ENCODE results near the gene RPS28.
"Not testable (repeated sequence)": the region's sequence is repeated elsewhere in the genome, so short reads cannot be mapped to it uniquely, and the experiment has no call there.

Gene RPS28

GRCh38 chr19:8341504-8341903, 20.2 kb downstream of the RPS28 start:
- H3K27ac Mint-ChIP-seq: peak overlapping the region; percentile 22 to 69

GRCh38 chr19:8342316-8342683, 21.0 kb downstream of the RPS28 start:
- Mint-ChIP-seq H3K27me3 (peaks cover 6 to 16% of the 10 kb centered on the region in 2 donors), H3K27ac (peak overlapping the region; percentile 22 to 69), H3K4me3 (peak overlapping the region; percentile 80 to 83), H3K4me1 (ENCODE audit: low read depth in 2 of 2) (peaks cover 8 to 13% of the 10 kb centered on the region in 2 donors), H3K9me3 (no peaks in the 10 kb centered on the region), H3K36me3 (ENCODE audit: insufficient read depth) (no peaks in the 10 kb centered on the region)
- ATAC-seq (replicated peaks) (no peak), DNase-seq (no peak)

More at GRCh38 chr19:8341504-8341903, 20.2 kb downstream of the RPS28 start:
- not testable (repeated sequence) for H3K36me3 Mint-ChIP-seq (ENCODE audit: insufficient read depth); DNase-seq; ATAC-seq (replicated peaks); H3K9me3 Mint-ChIP-seq
- Mint-ChIP-seq H3K4me1 (ENCODE audit: low read depth in 2 of 2) (peaks cover 8 to 13% of the 10 kb centered on the region in 2 donors), H3K27me3 (peaks cover 10 to 20% of the 10 kb centered on the region in 2 donors), H3K4me3 (peak overlapping the region; percentile 80 to 83)

- H3K36me3 Mint-ChIP-seq (ENCODE audit: insufficient read depth): no peaks in the 10 kb centered on the region
- no peaks in the 10 kb centered on the region for H3K9me3 Mint-ChIP-seq
- peak within 1 kb of the TSS; percentile 22 to 69 for H3K27ac Mint-ChIP-seq
- DNase-seq (peak; percentile 83 to 89 (median 87)), ATAC-seq (replicated peaks) (peak; percentile 98)
- peak within 1 kb of the TSS; percentile 80 to 83 for H3K4me3 Mint-ChIP-seq
- H3K27me3 Mint-ChIP-seq: peaks cover 6 to 10% of the 10 kb centered on the region in 2 donors
- peaks cover 5 to 13% of the 10 kb centered on the region in 2 donors for H3K4me1 Mint-ChIP-seq (ENCODE audit: low read depth in 2 of 2)
Observed at GRCh38 chr19:8342684-8343482, 21.6 kb downstream of the RPS28 start, which contains the start of gene KANK3. KANK3 (minus strand) TSS chr19:8343262; CDS start chr19:8337828, 5,434 bp downstream.

GRCh38 chr19:8343483-8343844, 22.2 kb downstream of the RPS28 start:
- Mint-ChIP-seq H3K36me3 (ENCODE audit: insufficient read depth) (no peaks in the 10 kb centered on the region), H3K4me3 (peak overlapping the region; percentile 80 to 83), H3K4me1 (ENCODE audit: low read depth in 2 of 2) (peaks cover 5 to 13% of the 10 kb centered on the region in 2 donors), H3K9me3 (no peaks in the 10 kb centered on the region), H3K27me3 (peaks cover 6 to 7% of the 10 kb centered on the region in 2 donors), H3K27ac (no peak overlapping the region)
- DNase-seq (no peak), ATAC-seq (replicated peaks) (no peak)

- H3K27me3 Mint-ChIP-seq: peaks cover 26 to 27% of the 10 kb centered on the region in 2 donors
Observed at GRCh38 chr19:8349629-8350372, 28.5 kb downstream of the RPS28 start.

GRCh38 chr19:8352134-8352827, 31.0 kb downstream of the RPS28 start:
- no peak overlapping the region for H3K27ac Mint-ChIP-seq
- peaks cover 26 to 27% of the 10 kb centered on the region in 2 donors for H3K27me3 Mint-ChIP-seq
- DNase-seq (no peak), ATAC-seq (replicated peaks) (no peak)
- no peak overlapping the region for H3K4me3 Mint-ChIP-seq
- no peaks in the 10 kb centered on the region for H3K9me3 Mint-ChIP-seq
- peaks cover 3 to 4% of the 10 kb centered on the region in 2 donors for H3K4me1 Mint-ChIP-seq (ENCODE audit: low read depth in 2 of 2)
- H3K36me3 Mint-ChIP-seq (ENCODE audit: insufficient read depth): no peaks in the 10 kb centered on the region

More at GRCh38 chr19:8349629-8350372, 28.5 kb downstream of the RPS28 start:
- not testable (repeated sequence) for H3K4me1 Mint-ChIP-seq (ENCODE audit: low read depth in 2 of 2); H3K4me3 Mint-ChIP-seq; DNase-seq; H3K36me3 Mint-ChIP-seq (ENCODE audit: insufficient read depth); H3K9me3 Mint-ChIP-seq; ATAC-seq (replicated peaks); H3K27ac Mint-ChIP-seq

GRCh38 chr19:8352845-8353244, 31.5 kb downstream of the RPS28 start:
- H3K27me3 Mint-ChIP-seq: peaks cover 26 to 27% of the 10 kb centered on the region in 2 donors
- H3K27ac Mint-ChIP-seq; H3K4me1 Mint-ChIP-seq (ENCODE audit: low read depth in 2 of 2); H3K4me3 Mint-ChIP-seq; DNase-seq; H3K36me3 Mint-ChIP-seq (ENCODE audit: insufficient read depth); H3K9me3 Mint-ChIP-seq; ATAC-seq (replicated peaks): not testable (repeated sequence)

- Mint-ChIP-seq H3K27ac (no peak overlapping the region), H3K9me3 (no peaks in the 10 kb centered on the region), H3K36me3 (ENCODE audit: insufficient read depth) (no peaks in the 10 kb centered on the region), H3K27me3 (peaks cover 20 to 22% of the 10 kb centered on the region in 2 donors), H3K4me1 (ENCODE audit: low read depth in 2 of 2) (peaks cover 3 to 4% of the 10 kb centered on the region in 2 donors), H3K4me3 (no peak overlapping the region)
- DNase-seq (no peak), ATAC-seq (replicated peaks) (no peak)
Observed at GRCh38 chr19:8355631-8356402, 34.5 kb downstream of the RPS28 start.

- Mint-ChIP-seq H3K4me1 (ENCODE audit: low read depth in 2 of 2) (peaks cover 3 to 4% of the 10 kb centered on the region in 2 donors), H3K27ac (no peak overlapping the region), H3K9me3 (no peaks in the 10 kb centered on the region), H3K4me3 (no peak overlapping the region), H3K36me3 (ENCODE audit: insufficient read depth) (no peaks in the 10 kb centered on the region), H3K27me3 (peaks cover 9 to 13% of the 10 kb centered on the region in 2 donors)
- ATAC-seq (replicated peaks) (no peak), DNase-seq (no peak)
Observed at GRCh38 chr19:8357007-8357521, 35.8 kb downstream of the RPS28 start.

- no peak for DNase-seq
- peaks cover 9 to 12% of the 10 kb centered on the region in 2 donors for H3K27me3 Mint-ChIP-seq
- no peak overlapping the region for H3K4me3 Mint-ChIP-seq
Observed at GRCh38 chr19:8358948-8359347, 37.7 kb downstream of the RPS28 start.

GRCh38 chr19:8360196-8360595, 38.9 kb downstream of the RPS28 start:
- DNase-seq (no peak), ATAC-seq (replicated peaks) (no peak)
- Mint-ChIP-seq H3K36me3 (ENCODE audit: insufficient read depth) (no peaks in the 10 kb centered on the region), H3K27me3 (peaks cover 14 to 15% of the 10 kb centered on the region in 2 donors), H3K4me3 (no peak overlapping the region), H3K9me3 (no peaks in the 10 kb centered on the region), H3K4me1 (ENCODE audit: low read depth in 2 of 2) (peaks cover 5 to 15% of the 10 kb centered on the region in 2 donors), H3K27ac (no peak overlapping the region)

More at GRCh38 chr19:8358948-8359347, 37.7 kb downstream of the RPS28 start:
- Mint-ChIP-seq H3K9me3 (no peaks in the 10 kb centered on the region), H3K36me3 (ENCODE audit: insufficient read depth) (no peaks in the 10 kb centered on the region), H3K4me1 (ENCODE audit: low read depth in 2 of 2) (peaks cover 5 to 12% of the 10 kb centered on the region in 2 donors), H3K27ac (no peak overlapping the region)
- ATAC-seq (replicated peaks): no peak

- DNase-seq (no peak), ATAC-seq (replicated peaks) (no peak)
- H3K4me3 Mint-ChIP-seq: peak overlapping the region in 1 of 2 donors; percentile 5
- H3K9me3 Mint-ChIP-seq: no peaks in the 10 kb centered on the region
- peaks cover 31 to 35% of the 10 kb centered on the region in 2 donors for H3K27me3 Mint-ChIP-seq
- peaks cover 5 to 15% of the 10 kb centered on the region in 2 donors for H3K4me1 Mint-ChIP-seq (ENCODE audit: low read depth in 2 of 2)
- no peak overlapping the region for H3K27ac Mint-ChIP-seq
- H3K36me3 Mint-ChIP-seq (ENCODE audit: insufficient read depth): no peaks in the 10 kb centered on the region
Observed at GRCh38 chr19:8361921-8362793, 40.9 kb downstream of the RPS28 start.
